M059J (cell line): ENCODE data around the gene SSH2. TPM values are rescaled to one million over a fixed set of nuclear protein-coding genes. Genes with fewer than 3 reads are reported as not detected.
"Not testable (repeated sequence)": the region's sequence is repeated elsewhere in the genome, so short reads cannot be mapped to it uniquely, and the experiment has no call there.

Experiments
- DNase-seq: peaks from one replicate; pipeline ENCODE4 v3.0.0-alpha.2; 2012; ENCODE audit warnings: low read depth
- total RNA-seq: library from RNA; depleted of rRNA; stranded (reverse); fragments of >200 nt; shearing (Covaris generic); gene quantifications from 2 replicates; pipeline ENCODE4 v1.2.3, GENCODE V29; 2014

Gene SSH2
- total RNA-seq, 1 experiment from 2014 or later, result 16.7 TPM

DNA sequence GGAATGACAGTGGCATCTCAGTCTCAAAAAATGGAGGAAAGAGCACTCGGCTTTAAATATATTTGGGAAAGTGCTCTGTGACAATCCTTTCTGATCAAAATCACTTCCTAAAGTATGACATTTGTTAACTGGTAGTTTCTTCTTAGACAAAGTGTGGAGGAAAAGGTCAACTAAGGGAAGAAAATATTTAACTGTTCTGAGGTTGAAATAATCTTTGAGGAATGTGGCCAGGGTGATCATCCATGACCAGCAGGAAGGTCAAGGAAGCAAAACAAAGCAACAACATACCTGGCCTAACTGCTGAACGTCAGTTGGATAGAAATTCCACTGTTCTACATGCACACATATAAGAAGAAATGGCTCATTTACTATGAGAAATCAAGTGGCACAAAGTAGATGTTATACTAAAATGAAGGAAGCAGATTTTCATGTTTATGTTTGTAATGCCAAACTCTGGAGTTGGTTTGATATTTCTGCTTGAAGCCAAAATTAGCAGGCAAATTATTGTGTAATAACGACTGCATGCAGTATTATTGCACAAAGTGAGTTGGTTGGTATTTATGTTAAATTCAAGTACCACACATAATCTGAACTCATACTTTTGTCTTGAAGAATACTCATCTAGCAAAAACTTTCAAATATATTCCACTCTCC, 220.0 kb downstream of the SSH2 start:
- DNase-seq, result peak; percentile 57

DNA sequence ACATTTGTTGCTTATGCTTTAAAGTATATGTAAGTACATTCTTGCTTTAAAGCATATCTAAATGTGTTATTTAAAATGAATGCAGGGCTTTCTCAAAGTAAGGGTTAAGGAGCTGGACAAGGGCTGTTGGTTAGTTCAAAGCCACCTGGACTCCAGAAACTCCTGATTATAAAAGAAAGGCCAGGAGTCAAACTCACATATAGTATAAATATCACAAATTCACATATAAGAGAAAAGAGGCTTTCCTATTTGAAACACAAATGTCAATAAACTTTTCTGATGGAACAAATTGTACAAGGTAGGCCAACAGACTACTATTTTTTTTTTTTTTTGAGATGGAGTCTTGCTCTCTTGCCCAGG, 222.8 kb downstream of the SSH2 start:
- no peak for DNase-seq

DNA sequence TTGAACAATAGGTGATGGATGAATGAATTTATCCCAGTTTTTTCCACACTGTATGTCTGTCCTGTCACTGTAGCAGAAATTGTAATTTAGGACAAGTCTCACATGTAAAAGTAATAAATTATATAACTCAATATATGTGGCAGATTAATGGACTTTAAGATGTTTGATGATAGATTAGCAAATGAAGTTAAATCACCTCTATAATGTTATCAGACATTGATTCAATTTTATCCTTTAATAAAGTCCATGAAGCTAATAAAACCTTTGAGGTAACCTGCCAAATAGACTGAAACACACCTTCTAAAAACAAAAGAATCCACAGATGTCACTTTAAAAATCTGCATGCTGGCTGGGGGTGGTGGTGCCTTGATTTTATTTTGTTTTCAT, 224.0 kb downstream of the SSH2 start:
- no peak for DNase-seq

DNA sequence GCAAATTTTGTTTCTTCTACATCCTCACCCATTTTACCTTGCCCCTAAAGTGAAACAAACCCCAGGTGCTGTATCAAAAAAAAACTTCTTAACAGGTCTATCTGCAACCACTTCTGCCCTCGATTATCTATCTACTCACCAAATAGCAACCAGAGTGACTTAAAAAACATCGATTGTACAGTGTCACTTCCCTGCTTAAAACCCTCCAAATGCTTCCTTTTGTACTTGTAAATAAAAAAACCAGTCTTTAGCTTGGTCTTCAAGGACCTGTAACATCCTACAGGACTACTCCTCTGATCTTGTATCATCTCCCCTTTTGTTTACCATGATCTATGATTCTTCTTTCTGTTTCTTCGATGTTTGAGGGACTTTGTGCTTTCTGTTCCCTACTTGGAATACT, 224.6 kb downstream of the SSH2 start:
- DNase-seq, result no peak

DNA sequence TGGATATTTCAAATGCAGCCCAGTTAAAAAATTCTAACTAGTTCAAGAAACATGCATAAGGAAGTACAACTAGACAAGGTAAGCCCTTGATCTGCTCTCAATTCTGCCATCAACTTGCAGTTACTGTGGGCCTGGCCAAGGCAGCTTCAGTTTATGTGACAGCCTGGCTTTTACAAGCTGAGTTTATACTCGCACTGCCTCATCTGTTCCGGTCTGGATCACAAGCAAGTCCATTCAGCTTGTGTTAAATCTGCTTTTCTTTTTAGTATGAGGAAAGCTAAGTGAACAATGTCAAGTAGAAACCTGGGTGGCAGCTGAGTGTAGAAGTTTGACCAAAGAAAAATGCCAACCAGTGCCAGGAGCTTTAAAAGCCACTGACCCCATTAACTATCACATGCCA, 230.7 kb downstream of the SSH2 start:
- DNase-seq, result no peak

- DNase-seq, result no peak
These were observed 231.2 kb downstream of the SSH2 start for GRCh38 chr17:29698837-29699236.

DNA sequence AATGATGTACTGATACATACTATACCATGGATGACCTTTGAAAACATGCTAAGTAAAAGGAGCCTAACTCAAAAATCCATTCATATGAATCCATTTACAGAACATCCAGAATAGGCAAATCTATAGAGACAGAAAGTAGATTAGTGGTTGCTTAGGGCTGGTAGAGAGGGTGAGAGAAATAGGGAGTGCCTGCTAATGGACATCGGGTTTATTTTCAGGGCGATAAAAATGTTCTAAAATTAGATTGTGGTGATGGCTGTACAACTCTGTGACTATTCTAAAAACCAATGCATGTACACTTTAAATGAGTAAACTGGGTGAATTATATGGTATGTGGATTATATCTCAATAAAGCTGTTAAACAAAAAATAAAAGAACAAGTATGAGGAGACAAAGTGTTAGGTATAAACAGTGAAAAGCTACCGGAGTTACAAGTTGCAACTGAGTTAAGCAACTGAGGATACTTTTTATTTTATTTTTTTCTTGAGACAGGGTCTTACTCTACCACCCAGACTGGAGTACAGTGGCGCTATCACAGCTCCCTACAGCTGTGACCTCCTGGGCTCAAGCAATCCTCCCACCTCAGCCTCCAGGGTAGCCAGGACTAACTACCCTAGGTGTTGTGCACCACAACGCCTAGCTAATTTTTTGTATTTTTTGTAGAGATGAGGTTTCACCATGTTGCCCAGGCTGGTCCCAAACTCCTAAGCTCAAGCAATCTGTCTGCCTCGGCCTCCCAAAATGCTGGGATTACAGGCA, 231.8 kb downstream of the SSH2 start:
- no peak for DNase-seq

DNA sequence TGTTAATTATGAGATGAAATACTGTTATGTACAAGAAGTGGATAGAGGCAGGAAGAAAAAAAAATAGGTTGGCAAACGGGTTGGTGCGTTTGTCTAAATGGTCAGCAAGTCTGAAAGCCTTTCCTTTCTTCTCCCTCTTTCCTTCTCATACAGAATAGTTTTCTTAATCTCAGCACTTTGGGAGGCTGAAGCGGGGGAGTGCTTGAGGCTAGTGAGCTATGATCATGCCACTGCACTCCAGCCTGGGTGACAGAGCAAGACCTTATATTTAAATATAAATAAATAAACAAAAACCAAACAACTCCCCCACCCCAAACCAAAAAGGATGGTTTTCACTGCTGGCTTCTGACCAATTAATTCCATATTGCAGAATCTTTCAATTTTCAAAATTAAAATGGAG, 232.7 kb downstream of the SSH2 start:
- no peak for DNase-seq

GRCh38 chr17:29694918-29695563, 235.0 kb downstream of the SSH2 start:
- DNase-seq, result no peak

- no peak for DNase-seq
These were observed 236.3 kb downstream of the SSH2 start for GRCh38 chr17:29693751-29694150.

DNA sequence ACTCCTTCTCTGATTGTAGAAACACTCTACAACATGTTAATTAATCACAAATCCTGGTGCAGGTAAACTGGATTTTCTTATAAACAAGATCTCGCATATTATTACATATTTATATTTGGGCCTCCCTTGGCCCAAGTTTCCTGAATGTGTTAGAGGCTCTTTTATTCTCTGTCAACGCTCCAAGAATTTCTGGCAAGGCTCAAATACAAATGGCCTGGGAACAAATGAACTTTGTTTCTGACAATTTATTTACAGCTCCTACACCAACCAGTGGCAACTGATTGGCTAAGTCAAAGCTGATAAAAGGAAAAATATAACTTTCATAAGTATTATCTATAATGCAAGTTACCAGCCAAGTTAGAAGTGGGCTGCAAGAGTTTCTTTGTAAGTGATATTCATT, 242.4 kb downstream of the SSH2 start:
- no peak for DNase-seq

DNA sequence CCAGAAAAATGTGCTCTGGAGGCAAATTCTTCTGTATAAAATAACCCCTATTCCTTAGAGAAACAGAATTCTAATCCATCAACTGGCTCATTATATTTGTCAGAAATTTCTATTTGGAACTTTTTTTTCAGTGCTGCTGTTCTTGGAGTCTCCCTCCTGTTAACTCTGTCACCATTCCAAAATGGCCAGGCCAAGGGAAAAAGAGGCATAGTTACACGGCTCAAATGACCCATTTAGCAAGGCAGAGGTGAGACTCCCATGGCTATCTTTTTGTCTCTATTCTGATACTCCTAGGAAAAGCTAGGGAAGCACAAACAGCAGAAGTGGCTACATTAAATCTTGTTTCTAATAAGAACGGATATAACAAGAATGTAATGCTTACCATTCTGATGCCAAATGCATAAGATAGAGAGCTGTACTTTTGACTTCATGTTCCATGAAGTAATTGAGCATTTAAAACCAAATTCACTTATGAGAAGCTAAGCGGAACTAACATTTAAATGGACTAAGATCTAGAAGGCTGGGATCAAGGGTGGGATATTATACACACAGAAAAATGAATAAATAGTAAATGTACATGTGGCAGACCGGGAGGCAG, 242.9 kb downstream of the SSH2 start:
- no peak for DNase-seq

GRCh38 chr17:29683481-29683880, 246.5 kb downstream of the SSH2 start:
- no peak for DNase-seq

- peak; percentile 19 for DNase-seq
These were observed 247.0 kb downstream of the SSH2 start for GRCh38 chr17:29682987-29683386.

DNA sequence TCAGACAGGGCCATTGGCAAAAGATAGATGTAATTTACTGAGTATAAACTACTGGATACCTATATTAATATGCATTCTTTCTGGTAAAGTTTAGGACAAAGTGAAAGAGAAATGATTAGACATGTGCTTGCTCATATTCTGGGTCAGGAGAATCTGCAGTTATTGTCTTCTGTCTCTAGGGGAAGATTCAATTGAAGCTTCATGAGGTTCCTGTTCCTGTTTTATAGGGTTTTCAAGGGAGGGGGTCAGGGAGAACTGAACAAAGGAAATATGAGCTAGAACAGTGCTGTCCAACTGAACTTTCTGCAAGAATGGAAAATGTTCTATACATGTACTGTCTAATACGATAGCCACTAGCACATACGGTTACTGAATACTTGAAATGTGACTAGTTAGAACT, 248.0 kb downstream of the SSH2 start:
- DNase-seq, result peak; percentile 10

DNA sequence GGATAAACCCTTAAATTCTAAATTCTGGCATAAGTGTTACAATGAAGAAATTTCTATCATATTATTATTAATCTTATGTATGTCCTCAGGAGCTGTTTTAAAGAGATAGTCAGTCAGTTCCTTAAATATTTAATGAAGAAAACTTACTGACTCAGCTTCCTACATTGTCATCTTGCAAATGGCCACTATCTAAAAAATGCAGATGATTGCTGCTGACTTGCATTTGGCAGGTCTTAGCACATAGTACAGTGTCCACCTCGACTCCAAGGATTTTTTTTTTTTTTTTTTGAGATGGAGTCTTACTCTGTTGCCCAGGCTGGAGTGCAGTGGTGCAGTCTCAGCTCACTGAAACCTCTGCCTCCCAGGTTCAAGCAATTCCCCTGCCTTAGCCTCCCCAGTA, 252.2 kb downstream of the SSH2 start:
- DNase-seq, result no peak

GRCh38 chr17:29677221-29677791, 252.7 kb downstream of the SSH2 start:
- DNase-seq, result no peak

GRCh38 chr17:29675961-29676360, 254.1 kb downstream of the SSH2 start:
- not testable (repeated sequence) for DNase-seq

GRCh38 chr17:29674281-29674680, 255.7 kb downstream of the SSH2 start:
- no peak for DNase-seq

DNA sequence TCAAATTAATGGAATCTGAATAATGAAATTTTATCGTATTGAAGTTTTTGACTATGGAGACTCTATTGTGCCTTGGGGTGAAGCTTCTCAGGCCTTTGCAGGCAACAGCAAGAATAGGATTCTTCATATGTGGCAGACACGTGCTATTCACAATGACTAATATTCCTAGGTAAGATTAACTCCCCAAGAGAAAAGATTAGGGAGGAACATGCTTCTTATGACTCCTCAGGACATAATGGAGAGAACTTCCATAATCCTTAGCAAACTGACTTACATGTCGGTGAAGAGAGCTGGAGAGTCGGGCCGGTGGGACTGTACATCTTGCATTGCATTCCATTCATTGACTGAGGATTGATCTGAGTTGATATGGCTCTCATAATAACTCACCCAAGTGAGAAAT, 258.4 kb downstream of the SSH2 start:
- no peak for DNase-seq

DNA sequence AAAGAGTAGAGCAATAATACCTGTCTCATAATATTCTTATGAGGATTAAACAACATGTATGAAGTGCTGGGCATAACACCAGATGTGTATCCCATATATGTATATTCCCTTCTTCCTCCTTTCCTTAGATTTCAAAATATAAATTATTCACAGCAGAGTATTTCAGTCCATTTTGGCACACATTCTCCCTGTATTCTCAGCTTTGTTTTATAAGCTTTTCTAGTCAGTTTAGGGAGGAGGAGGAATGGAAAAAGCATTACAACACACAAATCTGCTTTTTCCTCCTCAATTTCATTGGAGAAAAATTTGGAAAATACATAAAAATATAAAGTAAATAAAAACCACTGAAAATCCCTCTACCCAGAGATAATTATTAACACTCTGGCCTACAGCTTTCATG, 260.8 kb downstream of the SSH2 start:
- DNase-seq, result no peak

GRCh38 chr17:29667969-29668368, 262.1 kb downstream of the SSH2 start:
- DNase-seq, result no peak

DNA sequence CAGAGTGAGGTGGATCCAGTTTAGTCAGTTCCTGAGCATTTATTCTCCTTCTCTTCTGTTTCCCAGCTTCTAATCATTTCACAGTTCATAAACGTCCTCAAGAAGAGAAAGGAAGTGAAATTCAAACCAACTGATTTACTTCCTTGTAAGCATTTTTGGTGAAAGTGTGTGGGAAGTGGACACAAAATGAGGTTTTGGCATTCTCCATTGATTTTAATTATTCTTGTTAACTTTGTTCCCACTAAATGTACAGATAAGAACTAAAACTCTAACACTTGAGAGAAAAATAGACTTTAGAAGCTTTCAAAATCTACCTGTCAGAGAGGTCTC, 264.6 kb downstream of the SSH2 start:
- DNase-seq, result no peak
